K562 (cell line): ENCODE results near the gene AGMO.

Source experiments
- CTCF ChIP-seq, 3 experiments: IDR thresholded peaks in 2 of 3; conservative IDR thresholded peaks in 1 of 3; 2 replicates each; pipeline ENCODE4 v1.5.1; 2011 to 2012; ENCODE audit warnings: low read length in 3 of 3, mild to moderate bottlenecking in 3 of 3, control low read depth in 2 of 3, improper control_type of control experiment in 1 of 3, inconsistent platforms in 1 of 3, low read depth in 1 of 3, mixed read lengths in 1 of 3, moderate library complexity in 1 of 3; ENCODE audit not compliant: insufficient read depth in 2 of 3
- MAX ChIP-seq: sonication (generic); formaldehyde crosslinking; IDR thresholded peaks from 2 replicates; pipeline ENCODE4 v1.9.0; 2022; ENCODE audit warnings: mild to moderate bottlenecking, missing genetic modification reagents
- REST ChIP-seq, 2 experiments: fragments of 450-650 bp; formaldehyde crosslinking in 1 of 2; IDR thresholded peaks; 2 replicates each; pipeline versions ENCODE4 v1.4.0 to v1.6.1; 2014 to 2020; ENCODE audit warnings: mild to moderate bottlenecking in 2 of 2, borderline replicate concordance in 1 of 2, low read depth in 1 of 2
- RFX5 ChIP-seq: IDR thresholded peaks from 2 replicates; pipeline ENCODE4 v1.6.1; 2011; ENCODE audit warnings: low read depth, mild to moderate bottlenecking, improper control_type of control experiment, low read length
- SMC3 ChIP-seq: conservative IDR thresholded peaks from 2 replicates; pipeline ENCODE4 v1.6.1; 2011; ENCODE audit warnings: low read depth, low read length, improper control_type of control experiment; ENCODE audit not compliant: insufficient read depth
- THRA ChIP-seq: fragments of 450-650 bp; IDR thresholded peaks from 2 replicates; pipeline ENCODE4 v1.6.1; 2017; ENCODE audit warnings: mild to moderate bottlenecking, moderate library complexity

GRCh38 chr7:15606561-15606960 lies 44.7 kb upstream of the AGMO start:
- TF ChIP-seq REST (IDR thresholded peaks at IDR 0.05; ENCODE audit: borderline replicate concordance) (no peak), REST (CRISPR knock-in tag; IDR thresholded peaks at IDR 0.05; ENCODE audit: low read depth) (no peak), SMC3 (no peak), CTCF (IDR thresholded peaks at IDR 0.05 in 2 of 3, conservative IDR thresholded peaks at IDR 0.05 in 1 of 3; ENCODE audit: insufficient read depth in 2 of 3, low read depth in 1 of 3, low read length in 3 of 3) (no peak), THRA (no peak), MAX (no peak), RFX5 (no peak)
